ENCODE measurements around the gene TMA7B.

The TMA7B gene

GRCh38 chr22:39959640-39960447 lies at the start of gene TMA7B:
Gene TMA7B (plus strand): TSS chr22:39960397. CDS start chr22:39964375, 3,978 bp downstream.
- H3K9me3 ChIP-seq (ENCODE audit: control insufficient read depth, low read length) = no peaks in the 10 kb centered on the region
- H3K4me3 ChIP-seq (ENCODE audit: low read length) = no peak within 1 kb of the TSS
- no peaks in the 10 kb centered on the region for H3K36me3 ChIP-seq (ENCODE audit: control insufficient read depth, insufficient read depth, low read length)
- no peaks in the 10 kb centered on the region for H3K4me1 ChIP-seq (ENCODE audit: control insufficient read depth, insufficient read depth, low read length)
- no peaks in the 10 kb centered on the region for H3K27me3 ChIP-seq (ENCODE audit: control insufficient read depth, insufficient read depth, low read length)
- no peak within 1 kb of the TSS for H3K9ac ChIP-seq (ENCODE audit: low read length)

- Histone ChIP-seq H3K9me3 (ENCODE audit: control insufficient read depth, low read length) (no peaks in the 10 kb centered on the region), H3K4me1 (ENCODE audit: control insufficient read depth, insufficient read depth, low read length) (no peaks in the 10 kb centered on the region), H3K4me3 (ENCODE audit: low read length) (no peak overlapping the region), H3K9ac (ENCODE audit: low read length) (no peak overlapping the region), H3K27me3 (ENCODE audit: control insufficient read depth, insufficient read depth, low read length) (no peaks in the 10 kb centered on the region), H3K36me3 (ENCODE audit: control insufficient read depth, insufficient read depth, low read length) (no peaks in the 10 kb centered on the region)
These were observed 49.2 kb upstream of the TMA7B start for GRCh38 chr22:39910876-39911613.

GRCh38 chr22:39913321-39913720 lies 46.9 kb upstream of the TMA7B start:
- Histone ChIP-seq H3K4me1 (ENCODE audit: control insufficient read depth, insufficient read depth, low read length) (no peaks in the 10 kb centered on the region), H3K9me3 (ENCODE audit: control insufficient read depth, low read length) (no peaks in the 10 kb centered on the region), H3K36me3 (ENCODE audit: control insufficient read depth, insufficient read depth, low read length) (no peaks in the 10 kb centered on the region), H3K27me3 (ENCODE audit: control insufficient read depth, insufficient read depth, low read length) (no peaks in the 10 kb centered on the region), H3K4me3 (ENCODE audit: low read length) (no peak overlapping the region), H3K9ac (ENCODE audit: low read length) (no peak overlapping the region)

- Histone ChIP-seq H3K4me1 (ENCODE audit: control insufficient read depth, insufficient read depth, low read length) (no peaks in the 10 kb centered on the region), H3K27me3 (ENCODE audit: control insufficient read depth, insufficient read depth, low read length) (no peaks in the 10 kb centered on the region)
These were observed 46.3 kb upstream of the TMA7B start for GRCh38 chr22:39913886-39914285.

GRCh38 chr22:39914584-39914983 lies 45.6 kb upstream of the TMA7B start:
- Histone ChIP-seq H3K9me3 (ENCODE audit: control insufficient read depth, low read length) (no peaks in the 10 kb centered on the region), H3K4me1 (ENCODE audit: control insufficient read depth, insufficient read depth, low read length) (no peaks in the 10 kb centered on the region), H3K4me3 (ENCODE audit: low read length) (no peak overlapping the region), H3K36me3 (ENCODE audit: control insufficient read depth, insufficient read depth, low read length) (no peaks in the 10 kb centered on the region), H3K27me3 (ENCODE audit: control insufficient read depth, insufficient read depth, low read length) (no peaks in the 10 kb centered on the region), H3K9ac (ENCODE audit: low read length) (no peak overlapping the region)

More at GRCh38 chr22:39913886-39914285, 46.3 kb upstream of the TMA7B start:
- no peak overlapping the region for H3K4me3 ChIP-seq (ENCODE audit: low read length)
- H3K36me3 ChIP-seq (ENCODE audit: control insufficient read depth, insufficient read depth, low read length) = no peaks in the 10 kb centered on the region
- no peak overlapping the region for H3K9ac ChIP-seq (ENCODE audit: low read length)
- no peaks in the 10 kb centered on the region for H3K9me3 ChIP-seq (ENCODE audit: control insufficient read depth, low read length)

- Histone ChIP-seq H3K27me3 (ENCODE audit: control insufficient read depth, insufficient read depth, low read length) (no peaks in the 10 kb centered on the region), H3K9me3 (ENCODE audit: control insufficient read depth, low read length) (no peaks in the 10 kb centered on the region), H3K36me3 (ENCODE audit: control insufficient read depth, insufficient read depth, low read length) (no peaks in the 10 kb centered on the region), H3K4me1 (ENCODE audit: control insufficient read depth, insufficient read depth, low read length) (no peaks in the 10 kb centered on the region), H3K9ac (ENCODE audit: low read length) (no peak overlapping the region), H3K4me3 (ENCODE audit: low read length) (no peak overlapping the region)
These were observed 44.9 kb upstream of the TMA7B start for GRCh38 chr22:39915295-39915726.

GRCh38 chr22:39916496-39916895 lies 43.7 kb upstream of the TMA7B start:
- H3K9me3 ChIP-seq (ENCODE audit: control insufficient read depth, low read length) = no peaks in the 10 kb centered on the region
- no peaks in the 10 kb centered on the region for H3K27me3 ChIP-seq (ENCODE audit: control insufficient read depth, insufficient read depth, low read length)
- H3K4me1 ChIP-seq (ENCODE audit: control insufficient read depth, insufficient read depth, low read length) = no peaks in the 10 kb centered on the region
- H3K9ac ChIP-seq (ENCODE audit: low read length) = no peak overlapping the region
- H3K36me3 ChIP-seq (ENCODE audit: control insufficient read depth, insufficient read depth, low read length) = no peaks in the 10 kb centered on the region
- H3K4me3 ChIP-seq (ENCODE audit: low read length) = no peak overlapping the region

GRCh38 chr22:39917197-39917643 lies 43.0 kb upstream of the TMA7B start:
- Histone ChIP-seq H3K4me3 (ENCODE audit: low read length) (no peak overlapping the region), H3K9me3 (ENCODE audit: control insufficient read depth, low read length) (no peaks in the 10 kb centered on the region), H3K9ac (ENCODE audit: low read length) (no peak overlapping the region), H3K27me3 (ENCODE audit: control insufficient read depth, insufficient read depth, low read length) (no peaks in the 10 kb centered on the region), H3K4me1 (ENCODE audit: control insufficient read depth, insufficient read depth, low read length) (no peaks in the 10 kb centered on the region), H3K36me3 (ENCODE audit: control insufficient read depth, insufficient read depth, low read length) (no peaks in the 10 kb centered on the region)

- no peaks in the 10 kb centered on the region for H3K9me3 ChIP-seq (ENCODE audit: control insufficient read depth, low read length)
- no peak overlapping the region for H3K9ac ChIP-seq (ENCODE audit: low read length)
- H3K4me1 ChIP-seq (ENCODE audit: control insufficient read depth, insufficient read depth, low read length) = no peaks in the 10 kb centered on the region
- H3K27me3 ChIP-seq (ENCODE audit: control insufficient read depth, insufficient read depth, low read length) = no peaks in the 10 kb centered on the region
- no peaks in the 10 kb centered on the region for H3K36me3 ChIP-seq (ENCODE audit: control insufficient read depth, insufficient read depth, low read length)
- H3K4me3 ChIP-seq (ENCODE audit: low read length) = no peak overlapping the region
These were observed 42.3 kb upstream of the TMA7B start for GRCh38 chr22:39917776-39918495.

GRCh38 chr22:39920134-39920743 lies 40.0 kb upstream of the TMA7B start:
- no peak overlapping the region for H3K4me3 ChIP-seq (ENCODE audit: low read length)
- no peaks in the 10 kb centered on the region for H3K36me3 ChIP-seq (ENCODE audit: control insufficient read depth, insufficient read depth, low read length)
- H3K9me3 ChIP-seq (ENCODE audit: control insufficient read depth, low read length) = no peaks in the 10 kb centered on the region
- H3K27me3 ChIP-seq (ENCODE audit: control insufficient read depth, insufficient read depth, low read length) = no peaks in the 10 kb centered on the region
- no peaks in the 10 kb centered on the region for H3K4me1 ChIP-seq (ENCODE audit: control insufficient read depth, insufficient read depth, low read length)
- H3K9ac ChIP-seq (ENCODE audit: low read length) = no peak overlapping the region

GRCh38 chr22:39923696-39924095 lies 36.5 kb upstream of the TMA7B start:
- H3K4me1 ChIP-seq (ENCODE audit: control insufficient read depth, insufficient read depth, low read length) = no peaks in the 10 kb centered on the region
- H3K9ac ChIP-seq (ENCODE audit: low read length) = no peak overlapping the region
- H3K36me3 ChIP-seq (ENCODE audit: control insufficient read depth, insufficient read depth, low read length) = no peaks in the 10 kb centered on the region
- no peaks in the 10 kb centered on the region for H3K9me3 ChIP-seq (ENCODE audit: control insufficient read depth, low read length)
- no peaks in the 10 kb centered on the region for H3K27me3 ChIP-seq (ENCODE audit: control insufficient read depth, insufficient read depth, low read length)
- H3K4me3 ChIP-seq (ENCODE audit: low read length) = no peak overlapping the region
